Coronary artery (tissue), 2 donors: Measurements from ENCODE around the gene CD163.
A peak's percentile ranks its signal among the peaks of the same experiment; 100 is the strongest.
"Not testable (repeated sequence)": the region's sequence is repeated elsewhere in the genome, so short reads cannot be mapped to it uniquely, and the experiment has no call there.

Experiments used
- DNase-seq: peaks from one replicate; pipeline ENCODE4 v3.0.0-alpha.2; 2017; ENCODE audit warnings: low spot score
- H3K27ac ChIP-seq, 2 donors: fragments of 200-600 bp; sonication (generic); one replicate each; pipeline ENCODE4 v1.5.1; 2016 to 2019
- H3K4me3 ChIP-seq: fragments of 200-600 bp; sonication (generic); 2 replicates; pipeline ENCODE4 v1.5.1; 2016; ENCODE audit warnings: mild to moderate bottlenecking, moderate library complexity
- TF ChIP-seq, protein P1 (sequence below): fragments of 200-600 bp; sonication (generic); IDR thresholded peaks from one replicate; pipeline ENCODE4 v1.5.1; 2019; ENCODE audit warnings: antibody characterized with exemption

CD163 gene

DNA sequence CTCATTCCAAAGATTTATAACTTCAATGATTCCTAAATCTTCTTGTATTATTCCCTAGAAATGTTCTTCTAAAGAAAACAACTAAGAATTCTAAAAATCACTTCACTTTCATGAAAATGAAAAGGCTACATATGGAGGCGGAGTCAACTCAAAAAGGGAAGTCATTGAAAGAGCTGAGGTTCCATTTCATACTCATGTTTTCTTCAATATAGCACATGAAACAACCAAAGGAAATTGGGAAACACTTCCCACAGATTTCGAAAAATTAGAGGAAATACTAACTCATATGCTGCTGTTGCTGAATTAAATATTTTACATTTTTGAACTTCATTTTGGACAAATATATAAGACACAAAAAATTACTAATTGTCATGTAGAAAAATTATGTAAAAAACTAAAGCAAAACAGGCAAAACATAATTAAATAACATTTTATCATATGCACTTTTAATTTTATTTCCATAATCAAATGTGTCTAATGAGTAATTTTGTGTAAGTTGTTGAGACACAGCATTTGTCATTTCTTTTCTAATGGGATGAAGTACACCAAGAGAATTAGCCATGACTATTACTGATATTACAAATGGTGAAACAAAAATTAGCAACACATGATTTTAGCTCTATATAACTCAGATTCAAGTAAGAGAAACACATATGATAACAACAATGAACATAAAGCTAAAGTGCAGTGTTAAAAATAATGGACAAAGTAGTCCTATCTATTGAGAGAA, at the start of gene CD163:
CD163 (minus strand) TSS at position 92 of the 730 bp plus-strand sequence; CDS start at position 5, 87 bp downstream.
- no peak for DNase-seq
- TF ChIP-seq, protein P1, sequence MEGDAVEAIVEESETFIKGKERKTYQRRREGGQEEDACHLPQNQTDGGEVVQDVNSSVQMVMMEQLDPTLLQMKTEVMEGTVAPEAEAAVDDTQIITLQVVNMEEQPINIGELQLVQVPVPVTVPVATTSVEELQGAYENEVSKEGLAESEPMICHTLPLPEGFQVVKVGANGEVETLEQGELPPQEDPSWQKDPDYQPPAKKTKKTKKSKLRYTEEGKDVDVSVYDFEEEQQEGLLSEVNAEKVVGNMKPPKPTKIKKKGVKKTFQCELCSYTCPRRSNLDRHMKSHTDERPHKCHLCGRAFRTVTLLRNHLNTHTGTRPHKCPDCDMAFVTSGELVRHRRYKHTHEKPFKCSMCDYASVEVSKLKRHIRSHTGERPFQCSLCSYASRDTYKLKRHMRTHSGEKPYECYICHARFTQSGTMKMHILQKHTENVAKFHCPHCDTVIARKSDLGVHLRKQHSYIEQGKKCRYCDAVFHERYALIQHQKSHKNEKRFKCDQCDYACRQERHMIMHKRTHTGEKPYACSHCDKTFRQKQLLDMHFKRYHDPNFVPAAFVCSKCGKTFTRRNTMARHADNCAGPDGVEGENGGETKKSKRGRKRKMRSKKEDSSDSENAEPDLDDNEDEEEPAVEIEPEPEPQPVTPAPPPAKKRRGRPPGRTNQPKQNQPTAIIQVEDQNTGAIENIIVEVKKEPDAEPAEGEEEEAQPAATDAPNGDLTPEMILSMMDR: no peak
- Histone ChIP-seq H3K27ac (peak within 1 kb of the TSS in 1 of 2 donors; percentile 74), H3K4me3 (peak within 1 kb of the TSS; percentile 51)

DNA sequence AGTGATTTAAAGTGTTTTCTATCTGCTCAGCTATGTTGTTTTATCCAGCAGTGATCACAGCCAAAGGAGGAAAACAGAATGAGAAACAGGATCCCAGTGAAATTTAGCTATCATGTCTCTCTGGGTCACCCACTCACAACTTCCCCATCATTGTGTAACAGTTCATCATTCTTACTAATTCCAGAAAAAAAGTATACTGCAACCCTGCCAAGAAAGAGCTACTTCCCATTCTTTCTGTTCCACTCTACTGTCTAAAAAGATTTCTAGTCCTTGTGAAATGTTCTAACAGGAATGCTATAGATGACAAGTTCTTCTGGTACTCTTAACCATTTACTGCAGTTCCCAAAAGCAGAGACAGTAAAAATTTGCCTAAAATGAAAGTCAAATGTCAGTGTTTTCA, 39.2 kb upstream of the CD163 start:
- peak overlapping the region in 1 of 2 donors; percentile 81 for H3K27ac ChIP-seq
- no peak overlapping the region for H3K4me3 ChIP-seq
- TF ChIP-seq, protein P1: no peak
- no peak for DNase-seq

DNA sequence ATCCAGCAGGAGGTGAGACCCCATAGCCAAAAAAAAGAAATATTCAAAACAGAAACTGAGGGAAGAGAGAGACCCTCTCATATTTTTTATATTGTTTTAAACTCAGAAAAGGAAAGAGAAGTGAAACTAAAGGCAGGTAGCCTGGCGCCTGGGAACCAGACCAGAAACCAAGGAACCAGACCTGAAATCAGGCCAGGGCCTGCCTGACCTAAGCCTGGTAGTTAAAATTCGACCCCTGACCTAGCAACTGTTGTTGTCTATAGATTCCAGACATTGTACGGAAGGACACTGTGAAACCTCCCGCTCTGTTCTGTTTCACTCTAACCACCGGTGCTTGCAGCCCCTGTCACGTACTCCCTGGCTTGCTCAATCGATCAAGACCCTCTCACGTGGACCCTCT, 38.5 kb upstream of the CD163 start:
- TF ChIP-seq, protein P1: no peak
- peak overlapping the region in 1 of 2 donors; percentile 47 for H3K27ac ChIP-seq
- H3K4me3 ChIP-seq: no peak overlapping the region
- DNase-seq: no peak

DNA sequence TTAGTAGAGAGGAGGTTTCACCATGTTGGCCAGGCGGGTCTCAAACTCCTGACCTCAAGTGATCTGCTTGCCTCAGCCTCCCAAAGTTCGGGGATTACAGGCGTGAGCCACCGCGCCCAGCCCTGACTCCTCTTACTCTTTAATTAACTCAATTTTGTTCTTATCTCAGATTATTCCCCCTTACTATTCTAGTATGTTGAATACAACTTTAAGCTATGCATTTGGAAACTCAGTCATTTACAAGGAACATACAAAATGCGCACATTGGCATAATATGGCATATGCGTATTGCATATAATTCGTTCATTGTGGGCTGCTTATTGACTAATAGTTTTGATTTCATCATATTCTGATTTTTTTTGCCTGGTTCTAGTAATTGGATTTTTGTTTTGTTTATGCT, 10.8 kb upstream of the CD163 start:
- Histone ChIP-seq H3K4me3 (no peak overlapping the region), H3K27ac (no peak overlapping the region)
- no peak for DNase-seq
- TF ChIP-seq, protein P1: no peak

DNA sequence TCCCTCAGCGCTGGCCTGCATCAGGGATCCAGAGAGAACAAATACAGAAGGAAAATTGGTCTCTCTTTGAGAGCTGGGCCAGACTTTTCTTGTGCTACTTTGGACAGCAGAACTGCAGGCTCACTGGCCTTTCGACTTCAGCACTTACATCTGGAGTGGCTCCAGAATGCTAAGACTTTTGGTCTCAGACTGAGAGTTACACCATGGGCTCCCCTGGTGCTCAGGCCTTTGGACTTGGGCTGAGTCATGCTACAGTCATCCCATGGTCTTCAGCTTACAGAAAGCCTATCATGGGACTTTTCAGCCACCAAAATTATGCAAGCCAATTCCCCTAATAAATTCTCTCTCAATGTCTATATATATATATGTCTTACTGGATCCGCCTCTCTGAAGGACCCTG, 9.0 kb upstream of the CD163 start:
- no peak overlapping the region for H3K27ac ChIP-seq
- DNase-seq: no peak
- TF ChIP-seq, protein P1: no peak
- no peak overlapping the region for H3K4me3 ChIP-seq

DNA sequence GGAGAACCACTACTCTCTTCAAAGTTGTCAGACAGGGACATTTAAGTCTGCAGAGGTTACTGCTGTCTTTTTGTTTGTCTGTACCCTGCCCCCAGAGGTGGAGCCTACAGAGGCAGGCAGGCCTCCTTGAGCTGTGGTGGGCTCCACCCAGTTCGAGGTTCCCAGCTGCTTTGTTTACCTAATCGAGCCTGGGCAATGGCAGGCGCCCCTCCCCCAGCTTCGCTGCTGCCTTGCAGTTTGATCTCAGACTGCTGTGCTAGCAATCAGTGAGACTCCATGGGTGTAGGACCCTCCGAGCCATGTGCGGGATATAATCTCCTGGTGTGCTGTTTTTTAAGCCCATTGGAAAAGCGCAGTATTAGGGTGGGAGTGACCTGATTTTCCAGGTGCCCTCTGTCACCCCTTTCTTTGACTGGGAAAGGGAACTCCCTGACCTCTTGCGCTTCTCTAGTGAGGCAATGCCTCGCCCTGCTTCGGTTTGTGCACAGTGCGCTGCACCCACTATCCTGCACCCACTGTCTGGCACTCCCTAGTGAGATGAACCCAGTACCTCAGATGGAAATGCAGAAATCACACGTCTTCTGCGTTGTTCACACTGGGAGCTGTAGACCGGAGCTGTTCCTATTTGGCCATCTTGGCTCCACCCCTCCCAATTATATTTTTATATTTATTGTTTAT, 6.4 kb upstream of the CD163 start:
- not testable (repeated sequence) for H3K4me3 ChIP-seq, H3K27ac ChIP-seq, DNase-seq

DNA sequence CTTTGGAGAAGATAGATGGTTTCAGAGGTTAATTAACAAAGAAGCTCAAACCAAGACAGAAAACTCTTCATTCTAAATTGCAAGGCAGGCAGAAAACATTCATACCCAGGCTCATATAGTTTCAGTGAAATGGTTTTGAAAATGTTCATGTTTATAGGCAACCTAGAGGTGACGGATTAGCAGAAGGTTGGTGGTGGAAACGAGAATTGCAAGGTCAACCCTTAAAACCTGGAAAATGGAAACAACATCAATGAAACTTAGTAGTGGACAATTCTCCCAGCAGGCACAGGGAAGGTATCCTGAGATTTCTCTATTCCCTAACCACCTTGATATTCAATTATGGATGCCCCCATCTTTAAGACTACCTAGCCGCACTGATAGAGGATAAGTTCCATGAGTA, 965 bp downstream of the CD163 start:
- TF ChIP-seq, protein P1: no peak
- DNase-seq: no peak
- peak overlapping the region in 1 of 2 donors; percentile 74 for H3K27ac ChIP-seq
- H3K4me3 ChIP-seq: peak overlapping the region; percentile 51
